CD14-positive monocyte (primary cell): ENCODE results near the gene BCAP31. TPM values are rescaled to one million over a fixed set of nuclear protein-coding genes. Genes with fewer than 3 reads are reported as not detected.

Source experiments
- DNase-seq, 3 donors: peaks; one replicate each; pipeline ENCODE4 v3.0.0-alpha.2; 2011 to 2022
- H2AFZ ChIP-seq: 2 replicates; pipeline ENCODE4 v1.6.0; 2012; ENCODE audit warnings: mild to moderate bottlenecking, low read depth, low read length, inconsistent platforms; ENCODE audit not compliant: insufficient read depth, poor library complexity, severe bottlenecking
- H3K27ac ChIP-seq, 2 donors: 1 replicate in 1 of 2; 2 replicates in 1 of 2; pipeline ENCODE4 v1.5.1; 2012 to 2013; ENCODE audit warnings: low read length in 2 of 2, control low read depth in 1 of 2, inconsistent platforms in 1 of 2, low read depth in 1 of 2, mild to moderate bottlenecking in 1 of 2
- H3K27me3 ChIP-seq, 2 donors: one replicate each; pipeline versions ENCODE4 v1.6.0 to v1.6.1; 2011 to 2013; ENCODE audit warnings: low read length in 2 of 2; ENCODE audit not compliant: control insufficient read depth in 2 of 2, insufficient read depth in 2 of 2
- H3K36me3 ChIP-seq, 2 donors: replicated peaks in 1 of 2; 1 replicate in 1 of 2; 2 replicates in 1 of 2; pipeline versions ENCODE4 v1.5.1 to v1.6.1; 2012 to 2013; ENCODE audit warnings: low read length in 2 of 2, control low read depth in 1 of 2, inconsistent platforms in 1 of 2, mild to moderate bottlenecking in 1 of 2; ENCODE audit not compliant: insufficient read depth in 2 of 2, control insufficient read depth in 1 of 2
- H3K4me1 ChIP-seq, 2 donors: 1 replicate in 1 of 2; 2 replicates in 1 of 2; pipeline versions ENCODE4 v1.5.1 to v1.6.1; 2012 to 2013; ENCODE audit warnings: low read length in 2 of 2, control low read depth in 1 of 2, inconsistent platforms in 1 of 2, mild to moderate bottlenecking in 1 of 2, moderate library complexity in 1 of 2; ENCODE audit not compliant: insufficient read depth in 2 of 2, control insufficient read depth in 1 of 2
- H3K4me2 ChIP-seq: replicated peaks from 2 replicates; pipeline ENCODE3; 2012; ENCODE audit warnings: low read length, moderate library complexity, mild to moderate bottlenecking; ENCODE audit not compliant: poor library complexity, severe bottlenecking; ENCODE audit errors: extremely low read depth
- H3K4me3 ChIP-seq, 3 experiments: fragments of 200-600 bp in 1 of 3; sonication (generic) in 1 of 3; replicated peaks in 1 of 3; 1 replicate in 2 of 3; 2 replicates in 1 of 3; pipeline ENCODE4 v1.5.1; 2011 to 2013; ENCODE audit warnings: low read length in 3 of 3, mild to moderate bottlenecking in 3 of 3, control low read depth in 2 of 3, low read depth in 2 of 3, inconsistent platforms in 1 of 3, moderate library complexity in 1 of 3
- H3K79me2 ChIP-seq: 2 replicates; pipeline ENCODE4 v1.6.0; 2012; ENCODE audit warnings: mild to moderate bottlenecking, control low read depth, inconsistent platforms, low read length, moderate library complexity; ENCODE audit not compliant: insufficient read depth
- H3K9ac ChIP-seq: 2 replicates; pipeline ENCODE4 v1.6.0; 2017; ENCODE audit warnings: low read length, mild to moderate bottlenecking; ENCODE audit not compliant: insufficient read depth, poor library complexity, severe bottlenecking
- H3K9me3 ChIP-seq, 2 donors: replicated peaks in 1 of 2; 1 replicate in 1 of 2; 2 replicates in 1 of 2; pipeline versions ENCODE4 v1.5.1 to v1.6.1; 2012 to 2013; ENCODE audit warnings: low read length in 2 of 2, control low read depth in 1 of 2; ENCODE audit not compliant: control insufficient read depth in 1 of 2, insufficient read depth in 1 of 2
- H4K20me1 ChIP-seq: 2 replicates; pipeline ENCODE4 v1.6.0; 2012; ENCODE audit warnings: mild to moderate bottlenecking, low read length, control low read depth, moderate library complexity; ENCODE audit not compliant: insufficient read depth
- H3K27ac Mint-ChIP-seq, 7 donors: one replicate each; pipeline ENCODE4 v1.8.0; 2020; ENCODE audit warnings: mild to moderate bottlenecking in 7 of 7, mixed read lengths in 7 of 7, moderate library complexity in 6 of 7, inconsistent platforms in 2 of 7
- H3K27me3 Mint-ChIP-seq, 3 donors: one replicate each; pipeline ENCODE4 v1.8.0; 2021 to 2022; ENCODE audit warnings: low read depth in 3 of 3, mild to moderate bottlenecking in 3 of 3, mixed read lengths in 3 of 3, moderate library complexity in 3 of 3, inconsistent platforms in 1 of 3
- H3K36me3 Mint-ChIP-seq, 2 donors: one replicate each; pipeline ENCODE4 v1.8.0; 2020; ENCODE audit warnings: mixed read lengths in 2 of 2, inconsistent platforms in 1 of 2, mild to moderate bottlenecking in 1 of 2
- H3K4me1 Mint-ChIP-seq: one replicate; pipeline ENCODE4 v1.8.0; 2020; ENCODE audit warnings: mild to moderate bottlenecking, mixed read lengths
- H3K4me3 Mint-ChIP-seq, 2 donors: one replicate each; pipeline ENCODE4 v1.8.0; 2020; ENCODE audit warnings: mild to moderate bottlenecking in 2 of 2, mixed read lengths in 2 of 2, moderate library complexity in 1 of 2
- H3K9me3 Mint-ChIP-seq, 7 donors: one replicate each; pipeline ENCODE4 v1.8.0; 2020 to 2022; ENCODE audit warnings: mixed read lengths in 7 of 7, mild to moderate bottlenecking in 6 of 7, moderate library complexity in 6 of 7, inconsistent platforms in 2 of 7
- WGBS: methylation state at CpG from one replicate; pipeline ENCODE4 v1.1.5; 2013; ENCODE audit warnings: missing lambda C conversion rate; ENCODE audit not compliant: insufficient coverage; 5-methylcytosine and 5-hydroxymethylcytosine counted together
- intact Hi-C, 2 donors: fragments of 100-400 bp; cut with micrococcal nuclease; formaldehyde crosslinking; loops; one replicate each; pipeline versions ENCODE4 v1.15.0 to v1.15.1; 2023
- polyA plus RNA-seq, 3 donors: library from polyadenylated mRNA; depleted of rRNA in 1 of 3; unstranded in 2 of 3; stranded (reverse) in 1 of 3; fragments of 300-500 nt in 2 of 3; fragments of >200 nt in 1 of 3; fragmentation: Illumina TruSeq in 2 of 3; gene quantifications; 1 replicate in 2 of 3; 2 replicates in 1 of 3; pipeline ENCODE4 v1.2.3, GENCODE V29; 2012 to 2021
- TF ChIP-seq, protein P1 (sequence below): fragments of 200-600 bp; IDR thresholded peaks from one replicate; pipeline ENCODE4 v1.8.0; 2022; ENCODE audit warnings: antibody characterized with exemption, mild to moderate bottlenecking

Gene BCAP31
- polyA plus RNA-seq, 3 donors = 139 to 294 (median 288) TPM

- Mint-ChIP-seq H3K36me3 (peaks cover 27 to 68% of the 10 kb centered on the region in 2 donors), H3K27me3 (peaks cover 0 to 16% (median 12%) of the 10 kb centered on the region in 3 donors), H3K4me1 (peaks cover 12% of the 10 kb centered on the region), H3K27ac (peak overlapping the region in 1 of 7 donors; percentile 33), H3K9me3 (peaks cover 0 to 5% (median 0%) of the 10 kb centered on the region in 7 donors), H3K4me3 (no peak overlapping the region)
- H3K27me3 ChIP-seq = no peaks in the 10 kb centered on the region
- WGBS = 100% methylated on average over 1 of the region's 16 CpGs
- no peaks in the 10 kb centered on the region for H3K9me3 ChIP-seq
- intact Hi-C loops = no loop called here
- H3K27ac ChIP-seq = no peak overlapping the region
- H3K9ac ChIP-seq = no peak overlapping the region
- no peaks in the 10 kb centered on the region for H3K79me2 ChIP-seq
- TF ChIP-seq, protein P1, sequence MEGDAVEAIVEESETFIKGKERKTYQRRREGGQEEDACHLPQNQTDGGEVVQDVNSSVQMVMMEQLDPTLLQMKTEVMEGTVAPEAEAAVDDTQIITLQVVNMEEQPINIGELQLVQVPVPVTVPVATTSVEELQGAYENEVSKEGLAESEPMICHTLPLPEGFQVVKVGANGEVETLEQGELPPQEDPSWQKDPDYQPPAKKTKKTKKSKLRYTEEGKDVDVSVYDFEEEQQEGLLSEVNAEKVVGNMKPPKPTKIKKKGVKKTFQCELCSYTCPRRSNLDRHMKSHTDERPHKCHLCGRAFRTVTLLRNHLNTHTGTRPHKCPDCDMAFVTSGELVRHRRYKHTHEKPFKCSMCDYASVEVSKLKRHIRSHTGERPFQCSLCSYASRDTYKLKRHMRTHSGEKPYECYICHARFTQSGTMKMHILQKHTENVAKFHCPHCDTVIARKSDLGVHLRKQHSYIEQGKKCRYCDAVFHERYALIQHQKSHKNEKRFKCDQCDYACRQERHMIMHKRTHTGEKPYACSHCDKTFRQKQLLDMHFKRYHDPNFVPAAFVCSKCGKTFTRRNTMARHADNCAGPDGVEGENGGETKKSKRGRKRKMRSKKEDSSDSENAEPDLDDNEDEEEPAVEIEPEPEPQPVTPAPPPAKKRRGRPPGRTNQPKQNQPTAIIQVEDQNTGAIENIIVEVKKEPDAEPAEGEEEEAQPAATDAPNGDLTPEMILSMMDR = no peak
- no peak for DNase-seq
- H2AFZ ChIP-seq = no peak overlapping the region
- no peak overlapping the region for H3K4me3 ChIP-seq
- H4K20me1 ChIP-seq = peaks cover 12% of the 10 kb centered on the region
- H3K4me1 ChIP-seq = peaks cover 5 to 11% of the 10 kb centered on the region in 2 donors
- no peak overlapping the region for H3K4me2 ChIP-seq
- H3K36me3 ChIP-seq = peaks cover 39 to 50% of the 10 kb centered on the region in 2 donors
Observed at GRCh38 chrX:153740631-153741222, 16.5 kb upstream of the BCAP31 start.

DNA sequence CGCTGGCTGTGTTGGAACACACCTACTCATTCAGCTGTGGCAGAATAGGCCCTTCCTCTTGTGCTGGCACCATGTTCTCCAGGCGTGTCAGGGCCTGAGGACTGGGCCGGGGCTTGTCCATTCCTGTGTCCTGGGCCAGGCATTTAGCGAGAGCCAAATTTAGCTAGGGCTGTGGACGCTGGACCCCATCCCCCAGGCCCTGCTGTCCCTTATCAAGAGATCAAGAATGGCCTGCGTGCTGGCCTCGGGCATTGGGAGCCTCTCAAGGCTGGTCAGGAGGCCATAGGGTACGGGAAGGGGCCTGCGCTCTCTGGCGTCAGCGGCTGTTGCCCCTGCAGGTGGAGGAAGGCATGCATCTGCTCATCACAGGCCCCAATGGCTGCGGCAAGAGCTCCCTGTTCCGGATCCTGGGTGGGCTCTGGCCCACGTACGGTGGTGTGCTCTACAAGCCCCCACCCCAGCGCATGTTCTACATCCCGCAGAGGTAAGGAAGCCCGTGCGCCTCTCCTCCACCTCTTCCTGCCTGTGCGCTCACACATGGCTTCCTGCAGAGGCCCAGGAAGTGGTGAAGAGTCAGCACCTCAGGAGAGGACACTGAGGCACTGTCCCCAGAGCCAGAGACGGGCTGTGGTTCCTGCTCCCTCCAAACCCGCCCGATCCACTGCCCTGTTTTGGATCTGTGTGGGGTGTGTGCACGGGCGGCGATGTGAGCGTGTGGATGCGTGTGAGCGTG is 15.7 kb upstream of the BCAP31 start:
- H3K4me3 ChIP-seq = no peak overlapping the region
- peaks cover 12% of the 10 kb centered on the region for H4K20me1 ChIP-seq
- no peaks in the 10 kb centered on the region for H3K9me3 ChIP-seq
- Mint-ChIP-seq H3K4me3 (no peak overlapping the region), H3K27ac (no peak overlapping the region), H3K27me3 (peaks cover 0 to 18% (median 10%) of the 10 kb centered on the region in 3 donors), H3K9me3 (peaks cover 0 to 5% (median 1%) of the 10 kb centered on the region in 7 donors), H3K4me1 (peaks cover 11% of the 10 kb centered on the region), H3K36me3 (peaks cover 34 to 75% of the 10 kb centered on the region in 2 donors)
- no peak overlapping the region for H3K4me2 ChIP-seq
- H3K9ac ChIP-seq = no peak overlapping the region
- no peak overlapping the region for H2AFZ ChIP-seq
- DNase-seq = no peak
- H3K79me2 ChIP-seq = no peaks in the 10 kb centered on the region
- H3K27me3 ChIP-seq = no peaks in the 10 kb centered on the region
- 100% methylated on average over 4 of the region's 29 CpGs for WGBS
- H3K27ac ChIP-seq = no peak overlapping the region
- TF ChIP-seq, protein P1 = no peak
- intact Hi-C loops = no loop called here
- H3K36me3 ChIP-seq = peaks cover 39 to 53% of the 10 kb centered on the region in 2 donors
- peaks cover 5 to 11% of the 10 kb centered on the region in 2 donors for H3K4me1 ChIP-seq
